ENCODE results near the gene NOC2L. TPM values are rescaled to one million over a fixed set of nuclear protein-coding genes. Genes with fewer than 3 reads are reported as not detected.
A peak's percentile ranks its signal among the peaks of the same experiment; 100 is the strongest.

NOC2L gene
- total RNA-seq, 2 donors from 2014 or later = 72.7 to 90.0 TPM

DNA sequence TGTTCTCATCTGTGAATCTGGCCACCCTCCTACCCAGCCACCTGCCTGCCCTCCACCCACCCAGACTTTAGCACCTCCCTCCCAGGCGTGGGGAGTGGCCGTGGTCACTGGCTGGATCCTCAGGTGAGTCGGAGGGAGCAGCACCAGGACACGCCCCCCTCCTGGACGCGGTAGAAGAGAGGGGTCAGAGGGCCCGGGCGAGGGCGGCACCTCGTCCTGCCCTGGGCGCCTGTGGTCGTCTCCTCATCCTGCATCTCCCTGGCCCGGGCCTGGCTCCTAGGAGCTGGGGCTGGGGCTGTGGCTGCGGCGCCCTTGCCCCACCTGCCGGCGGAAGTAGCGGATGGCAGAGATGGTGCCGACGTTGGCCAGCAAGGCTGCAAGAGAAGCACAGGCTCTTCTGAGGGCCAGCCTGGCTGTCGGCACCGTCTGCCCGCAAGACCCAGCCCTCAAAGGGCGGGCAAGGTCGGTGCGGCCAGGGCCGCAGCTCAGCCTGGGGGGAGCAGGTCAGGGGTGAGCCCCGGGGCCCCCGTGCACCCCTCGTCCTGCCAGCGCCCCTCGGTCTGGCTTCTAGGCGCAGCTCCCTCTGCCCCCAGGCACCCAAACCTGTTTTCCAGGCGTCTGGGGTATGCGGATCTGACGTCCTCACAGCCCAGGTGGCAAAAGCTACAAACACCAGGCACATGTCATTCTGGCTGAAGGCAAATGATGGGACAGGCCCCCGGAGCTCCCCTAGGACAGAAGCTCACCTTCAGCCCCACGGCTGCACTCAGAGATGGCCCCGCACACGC is 17.0 kb upstream of the NOC2L start:
- Mint-ChIP-seq H3K4me3 (peak overlapping the region in 1 of 2 donors; percentile 42), H3K9me3 (no peaks in the 10 kb centered on the region), H3K27me3 (ENCODE audit: low read depth) (peaks cover 14% of the 10 kb centered on the region), H3K36me3 (ENCODE audit: insufficient read depth in 2 of 2) (no peaks in the 10 kb centered on the region), H3K4me1 (ENCODE audit: low read depth) (no peaks in the 10 kb centered on the region), H3K27ac (no peak overlapping the region)
- ATAC-seq (replicated peaks in 1 of 2) = peak; percentile 86 to 92
- peak; percentile 75 to 76 for DNase-seq

DNA sequence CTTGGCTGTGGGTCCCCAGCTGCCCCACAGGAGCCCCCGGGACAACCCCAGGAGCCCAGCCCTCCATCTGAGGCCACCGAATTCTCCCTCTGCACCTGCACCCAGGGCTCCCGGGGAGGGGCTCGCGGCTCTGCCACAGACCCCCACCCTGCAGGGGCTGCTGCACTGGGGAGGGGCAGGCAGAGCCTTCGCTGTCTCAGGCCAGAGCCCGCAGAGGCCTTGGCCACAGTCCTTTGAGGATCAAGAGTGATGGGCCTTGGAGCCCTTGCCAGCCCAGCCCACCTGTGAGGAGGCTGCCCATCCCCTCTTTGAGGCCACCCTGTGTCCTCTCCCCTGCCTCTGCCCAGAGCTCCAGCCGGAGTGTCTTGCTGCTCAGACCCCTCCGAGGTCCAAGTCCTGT is 16.3 kb upstream of the NOC2L start:
- H3K27ac Mint-ChIP-seq = no peak overlapping the region
- peaks cover 14% of the 10 kb centered on the region for H3K27me3 Mint-ChIP-seq (ENCODE audit: low read depth)
- ATAC-seq (replicated peaks in 1 of 2) (no peak), DNase-seq (no peak)
- H3K9me3 Mint-ChIP-seq = no peaks in the 10 kb centered on the region
- H3K4me3 Mint-ChIP-seq = no peak overlapping the region
- H3K4me1 Mint-ChIP-seq (ENCODE audit: low read depth) = no peaks in the 10 kb centered on the region
- no peaks in the 10 kb centered on the region for H3K36me3 Mint-ChIP-seq (ENCODE audit: insufficient read depth in 2 of 2)

GRCh38 chr1:974687-975328 is 15.8 kb upstream of the NOC2L start:
- H3K9me3 Mint-ChIP-seq = no peaks in the 10 kb centered on the region
- peaks cover 16% of the 10 kb centered on the region for H3K27me3 Mint-ChIP-seq (ENCODE audit: low read depth)
- H3K36me3 Mint-ChIP-seq (ENCODE audit: insufficient read depth in 2 of 2) = no peaks in the 10 kb centered on the region
- no peak overlapping the region for H3K27ac Mint-ChIP-seq
- no peaks in the 10 kb centered on the region for H3K4me1 Mint-ChIP-seq (ENCODE audit: low read depth)
- ATAC-seq (replicated peaks in 1 of 2) = no peak
- DNase-seq = no peak
- no peak overlapping the region for H3K4me3 Mint-ChIP-seq

DNA sequence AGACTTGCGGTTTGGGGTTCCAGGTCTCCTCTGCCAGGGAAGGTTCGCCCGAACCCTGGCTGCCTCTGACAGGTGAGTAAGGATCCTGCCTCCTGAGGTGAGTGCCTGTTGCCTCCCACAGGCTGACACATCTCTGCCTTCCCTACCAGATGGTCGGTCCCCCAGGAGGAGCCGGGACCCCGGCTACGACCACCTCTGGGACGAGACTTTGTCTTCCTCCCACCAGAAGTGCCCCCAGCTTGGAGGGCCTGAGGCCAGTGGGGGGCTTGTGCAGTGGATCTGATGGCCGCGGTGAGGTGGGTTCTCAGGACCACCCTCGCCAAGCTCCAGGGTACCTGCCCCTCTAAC is 15.2 kb upstream of the NOC2L start:
- Mint-ChIP-seq H3K4me1 (ENCODE audit: low read depth) (no peaks in the 10 kb centered on the region), H3K9me3 (peaks cover 0 to 5% of the 10 kb centered on the region in 2 donors), H3K27me3 (ENCODE audit: low read depth) (peaks cover 21% of the 10 kb centered on the region), H3K4me3 (no peak overlapping the region), H3K36me3 (ENCODE audit: insufficient read depth in 2 of 2) (no peaks in the 10 kb centered on the region), H3K27ac (no peak overlapping the region)
- ATAC-seq (replicated peaks in 1 of 2) (no peak), DNase-seq (no peak)

- DNase-seq = no peak
These were observed 14.6 kb upstream of the NOC2L start for GRCh38 chr1:973459-974292.

DNA sequence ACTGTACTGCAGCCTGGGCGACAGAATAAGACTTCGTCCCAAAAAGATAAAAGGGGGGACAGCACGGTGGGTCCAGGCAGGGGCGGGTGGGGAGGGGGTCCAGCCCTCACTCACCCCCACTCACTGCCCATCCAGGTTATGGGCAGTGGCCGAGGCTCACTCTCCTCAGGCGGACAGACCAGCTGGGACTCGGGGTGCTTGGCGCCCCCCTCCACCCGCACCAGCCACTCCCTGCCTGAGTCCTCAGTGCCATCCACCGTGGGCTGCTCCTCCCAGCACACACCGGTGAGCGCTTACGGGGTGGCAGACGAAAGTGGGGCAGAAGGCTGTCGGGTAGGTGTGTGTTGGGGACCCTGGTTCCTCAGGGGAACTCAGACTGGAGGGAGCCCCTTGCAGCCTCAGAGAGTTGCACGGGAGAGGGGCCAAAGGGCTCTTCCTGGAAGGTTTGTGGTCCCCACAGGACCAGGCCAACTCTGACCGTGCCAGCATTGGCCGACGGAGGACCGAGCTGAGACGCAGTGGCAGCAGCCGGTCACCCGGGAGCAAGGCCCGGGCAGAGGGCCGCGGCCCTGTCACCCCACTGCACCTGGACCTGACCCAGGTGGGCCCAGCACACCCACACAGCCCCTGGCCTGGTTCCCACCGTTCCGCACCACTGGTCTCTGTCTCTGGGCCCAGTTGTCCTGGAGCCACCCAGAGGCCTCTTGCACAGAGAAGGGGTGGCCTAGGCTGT is 13.8 kb upstream of the NOC2L start:
- H3K4me3 Mint-ChIP-seq = no peak overlapping the region
- no peak overlapping the region for H3K27ac Mint-ChIP-seq
- H3K36me3 Mint-ChIP-seq (ENCODE audit: insufficient read depth in 2 of 2) = no peaks in the 10 kb centered on the region
- peaks cover 31% of the 10 kb centered on the region for H3K27me3 Mint-ChIP-seq (ENCODE audit: low read depth)
- ATAC-seq (replicated peaks in 1 of 2) = no peak
- DNase-seq = no peak
- H3K9me3 Mint-ChIP-seq = peaks cover 0 to 6% of the 10 kb centered on the region in 2 donors
- no peaks in the 10 kb centered on the region for H3K4me1 Mint-ChIP-seq (ENCODE audit: low read depth)

More at GRCh38 chr1:973459-974292, 14.6 kb upstream of the NOC2L start:
- no peak overlapping the region for H3K27ac Mint-ChIP-seq
- no peaks in the 10 kb centered on the region for H3K36me3 Mint-ChIP-seq (ENCODE audit: insufficient read depth in 2 of 2)
- ATAC-seq (replicated peaks in 1 of 2) = no peak
- H3K27me3 Mint-ChIP-seq (ENCODE audit: low read depth) = peaks cover 24% of the 10 kb centered on the region
- no peaks in the 10 kb centered on the region for H3K4me1 Mint-ChIP-seq (ENCODE audit: low read depth)
- no peak overlapping the region for H3K4me3 Mint-ChIP-seq
- H3K9me3 Mint-ChIP-seq = peaks cover 0 to 6% of the 10 kb centered on the region in 2 donors

DNA sequence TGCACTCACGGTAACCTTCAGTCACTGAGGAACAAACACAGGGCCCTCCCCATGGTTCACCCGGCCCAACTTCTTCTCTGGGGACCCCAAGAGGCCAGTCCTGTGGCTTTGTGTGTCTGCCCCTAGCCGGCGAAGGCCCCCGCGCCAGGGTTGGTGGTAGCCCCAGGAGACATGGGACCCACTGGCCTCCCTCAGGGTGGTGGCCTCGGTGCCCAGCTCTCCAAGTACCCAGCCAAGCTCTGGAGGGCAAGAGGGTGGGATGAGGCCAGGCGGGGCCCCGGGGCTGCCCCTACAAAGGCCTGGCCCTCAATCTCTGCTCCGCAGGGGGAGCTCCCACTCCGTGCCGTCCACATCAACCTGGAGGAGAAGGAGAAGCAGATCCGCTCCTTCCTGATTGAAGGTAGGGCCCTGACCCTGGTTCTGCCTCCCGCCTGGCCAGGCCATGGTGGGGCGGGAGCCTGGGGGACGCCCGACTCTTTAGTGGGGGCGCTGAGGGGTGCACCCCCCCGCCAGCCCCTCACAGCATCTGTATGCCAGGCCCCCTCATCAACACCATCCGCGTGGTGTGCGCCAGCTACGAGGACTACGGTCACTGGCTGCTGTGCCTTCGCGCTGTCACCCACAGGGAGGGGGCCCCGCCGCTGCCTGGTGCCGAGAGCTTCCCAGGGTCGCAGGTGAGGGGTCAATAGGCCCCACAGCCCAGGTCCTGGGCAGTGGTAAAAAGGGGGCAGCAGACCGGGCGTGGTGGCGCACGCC is 12.9 kb upstream of the NOC2L start:
- Mint-ChIP-seq H3K27me3 (ENCODE audit: low read depth) (peaks cover 31% of the 10 kb centered on the region), H3K36me3 (ENCODE audit: insufficient read depth in 2 of 2) (no peaks in the 10 kb centered on the region), H3K27ac (no peak overlapping the region), H3K4me1 (ENCODE audit: low read depth) (no peaks in the 10 kb centered on the region), H3K9me3 (peaks cover 0 to 6% of the 10 kb centered on the region in 2 donors), H3K4me3 (no peak overlapping the region)
- DNase-seq (no peak), ATAC-seq (replicated peaks in 1 of 2) (no peak)

DNA sequence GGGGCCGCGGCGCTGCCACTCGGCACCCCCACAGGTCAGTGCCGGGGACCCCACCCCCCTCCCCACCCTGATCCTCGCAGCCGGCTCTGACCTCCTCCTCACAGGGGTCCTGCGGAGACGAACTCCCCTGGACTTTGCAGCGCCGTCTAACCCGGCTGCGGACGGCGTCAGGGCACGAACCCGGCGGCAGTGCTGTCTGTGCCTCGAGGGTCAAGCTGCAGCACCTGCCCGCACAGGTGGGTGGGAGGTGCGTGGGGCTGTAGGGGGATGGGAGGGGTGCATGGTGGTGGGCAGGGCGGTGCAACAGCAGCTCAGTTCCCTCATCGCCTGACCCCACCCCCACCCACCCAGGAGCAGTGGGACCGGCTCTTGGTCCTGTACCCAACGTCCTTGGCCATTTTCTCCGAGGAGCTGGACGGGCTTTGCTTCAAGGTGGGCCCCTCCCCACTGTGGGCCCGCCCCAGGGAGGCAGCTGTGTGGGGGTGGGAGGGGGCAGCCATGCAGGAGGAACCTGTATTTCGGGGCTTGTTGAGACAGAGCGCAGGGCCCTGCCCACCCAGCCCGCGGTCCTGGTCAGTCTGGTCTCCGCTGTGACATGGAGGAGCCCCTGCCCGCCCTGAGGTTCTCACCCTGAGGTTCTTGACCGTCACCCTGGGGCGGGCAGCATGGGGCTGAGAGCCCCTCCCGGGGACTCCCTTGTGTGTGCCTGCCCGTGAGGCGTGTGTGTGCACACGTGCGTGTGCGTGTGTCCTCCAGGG is 12.1 kb upstream of the NOC2L start:
- H3K9me3 Mint-ChIP-seq = peaks cover 0 to 6% of the 10 kb centered on the region in 2 donors
- ATAC-seq (replicated peaks in 1 of 2) (no peak), DNase-seq (no peak)
- H3K4me3 Mint-ChIP-seq = no peak overlapping the region
- H3K4me1 Mint-ChIP-seq (ENCODE audit: low read depth) = no peaks in the 10 kb centered on the region
- H3K27me3 Mint-ChIP-seq (ENCODE audit: low read depth) = peaks cover 31% of the 10 kb centered on the region
- H3K27ac Mint-ChIP-seq = no peak overlapping the region
- no peaks in the 10 kb centered on the region for H3K36me3 Mint-ChIP-seq (ENCODE audit: insufficient read depth in 2 of 2)

DNA sequence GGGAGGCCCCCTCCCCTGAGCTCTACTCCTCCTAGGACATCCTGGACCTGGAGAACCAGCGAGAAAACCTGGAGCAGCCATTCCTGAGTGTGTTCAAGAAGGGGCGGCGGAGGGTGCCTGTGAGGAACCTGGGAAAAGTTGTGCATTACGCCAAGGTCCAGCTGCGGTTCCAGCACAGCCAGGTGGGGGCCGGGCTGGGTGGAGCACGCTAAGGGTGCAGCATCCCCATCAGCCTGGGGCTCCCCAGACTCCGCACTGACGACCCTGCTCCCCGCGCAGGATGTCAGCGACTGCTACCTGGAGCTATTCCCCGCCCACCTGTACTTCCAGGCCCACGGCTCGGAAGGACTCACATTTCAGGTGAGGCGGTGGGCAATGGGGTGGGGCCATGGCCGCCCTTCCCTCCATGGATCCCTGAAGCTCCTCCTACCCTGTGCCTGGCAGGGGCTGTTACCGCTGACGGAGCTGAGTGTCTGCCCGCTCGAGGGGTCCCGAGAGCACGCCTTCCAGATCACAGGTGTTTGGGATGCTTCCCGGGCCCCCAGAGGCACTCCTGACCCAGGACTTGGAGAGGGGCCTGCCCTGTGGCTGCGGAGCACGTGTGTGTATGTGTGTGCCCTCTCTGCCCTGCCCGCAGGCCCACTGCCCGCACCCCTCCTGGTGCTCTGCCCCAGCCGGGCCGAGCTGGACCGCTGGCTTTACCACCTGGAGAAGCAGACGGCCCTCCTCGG is 11.4 kb upstream of the NOC2L start:
- peaks cover 6% of the 10 kb centered on the region for H3K4me1 Mint-ChIP-seq (ENCODE audit: low read depth)
- H3K9me3 Mint-ChIP-seq = peaks cover 0 to 6% of the 10 kb centered on the region in 2 donors
- peaks cover 25% of the 10 kb centered on the region for H3K27me3 Mint-ChIP-seq (ENCODE audit: low read depth)
- H3K4me3 Mint-ChIP-seq = no peak overlapping the region
- no peaks in the 10 kb centered on the region for H3K36me3 Mint-ChIP-seq (ENCODE audit: insufficient read depth in 2 of 2)
- ATAC-seq (replicated peaks in 1 of 2) = no peak
- DNase-seq = no peak
- H3K27ac Mint-ChIP-seq = no peak overlapping the region

- DNase-seq (no peak), ATAC-seq (replicated peaks in 1 of 2) (no peak)
- Mint-ChIP-seq H3K27ac (no peak overlapping the region), H3K4me3 (no peak overlapping the region), H3K27me3 (ENCODE audit: low read depth) (peaks cover 17% of the 10 kb centered on the region), H3K9me3 (peaks cover 0 to 6% of the 10 kb centered on the region in 2 donors), H3K4me1 (ENCODE audit: low read depth) (peaks cover 7% of the 10 kb centered on the region), H3K36me3 (ENCODE audit: insufficient read depth in 2 of 2) (no peaks in the 10 kb centered on the region)
These were observed 10.3 kb upstream of the NOC2L start for GRCh38 chr1:969260-969855.
